WTC11 (cell line): ENCODE results near the gene LAMA1. TPM values are rescaled to one million over a fixed set of nuclear protein-coding genes. Genes with fewer than 3 reads are reported as not detected.

Experiments
- ATAC-seq: fragments of 200-7000 bp; cut with Tn5 transposase; 2 replicates; pipeline ENCODE4 v1.10.0; 2021; ENCODE audit warnings: mild to moderate bottlenecking, moderate library complexity
- CTCF ChIA-PET: fragments of 300-600 bp; sonication (Branson Sonifier 250); formaldehyde crosslinking; loops from one replicate; lab custom pipeline; 2021; ENCODE audit warnings: antibody characterized with exemption; lab: Charles Lee
- POLR2A ChIA-PET: fragments of 350-600 bp; sonication (Branson Sonifier 250); formaldehyde crosslinking; loops from one replicate; lab custom pipeline; 2021; ENCODE audit warnings: antibody characterized with exemption; lab: Charles Lee
- DNase-seq: peaks from one replicate; pipeline ENCODE4 v3.0.0; 2021; ENCODE audit warnings: low spot score
- H3K27ac Mint-ChIP-seq: 2 replicates; pipeline ENCODE4 v1.8.0; 2021; ENCODE audit warnings: mixed read lengths
- H3K27me3 Mint-ChIP-seq: 2 replicates; pipeline ENCODE4 v1.8.0; 2021; ENCODE audit warnings: low read depth, mild to moderate bottlenecking, moderate library complexity, mixed read lengths
- H3K36me3 Mint-ChIP-seq: 2 replicates; pipeline ENCODE4 v1.8.0; 2021; ENCODE audit warnings: mixed read lengths
- H3K4me1 Mint-ChIP-seq: 2 replicates; pipeline ENCODE4 v1.8.0; 2022; ENCODE audit warnings: mixed read lengths
- H3K4me3 Mint-ChIP-seq: 2 replicates; pipeline ENCODE4 v1.8.0; 2021; ENCODE audit warnings: mild to moderate bottlenecking, moderate library complexity, mixed read lengths
- H3K9me3 Mint-ChIP-seq: 2 replicates; pipeline ENCODE4 v1.8.0; 2021; ENCODE audit warnings: mixed read lengths
- CDX4 ChIP-seq: fragments of 250-450 bp; sonication (Bioruptor Pico); IDR thresholded peaks from 2 replicates; pipeline ENCODE4 v1.9.0; 2021; ENCODE audit warnings: moderate library complexity, mild to moderate bottlenecking, inconsistent platforms, borderline replicate concordance
- ERG ChIP-seq: fragments of 250-450 bp; sonication (Bioruptor Pico); IDR thresholded peaks from 2 replicates; pipeline ENCODE4 v1.8.0; 2021; ENCODE audit warnings: mild to moderate bottlenecking
- ESRRA ChIP-seq: sonication (generic); formaldehyde crosslinking; IDR thresholded peaks from 2 replicates; pipeline ENCODE4 v1.8.1; 2022; ENCODE audit warnings: mild to moderate bottlenecking, missing genetic modification reagents, borderline replicate concordance
- FOXJ3 ChIP-seq: sonication (generic); formaldehyde crosslinking; IDR thresholded peaks from 2 replicates; pipeline ENCODE4 v1.9.0; 2021; ENCODE audit warnings: missing genetic modification reagents, mild to moderate bottlenecking, borderline replicate concordance
- GTF2I ChIP-seq: fragments of 250-450 bp; sonication (Bioruptor Pico); conservative IDR thresholded peaks from 2 replicates; pipeline ENCODE4 v1.4.0; 2021; ENCODE audit warnings: mild to moderate bottlenecking
- IRF1 ChIP-seq: sonication (generic); formaldehyde crosslinking; IDR thresholded peaks from 2 replicates; pipeline ENCODE4 v1.8.0; 2023; ENCODE audit warnings: missing genetic modification reagents
- NFYB ChIP-seq: sonication (generic); formaldehyde crosslinking; conservative IDR thresholded peaks from 2 replicates; pipeline ENCODE4 v1.8.0; 2022; ENCODE audit warnings: low read depth, missing genetic modification reagents
- OVOL2 ChIP-seq: fragments of 250-450 bp; sonication (Bioruptor Pico); IDR thresholded peaks from 2 replicates; pipeline ENCODE4 v1.9.0; 2021; ENCODE audit warnings: mild to moderate bottlenecking, borderline replicate concordance
- RELA ChIP-seq: sonication (generic); formaldehyde crosslinking; IDR thresholded peaks from 2 replicates; pipeline ENCODE4 v1.8.1; 2022; ENCODE audit warnings: missing genetic modification reagents, mild to moderate bottlenecking, borderline replicate concordance
- USF2 ChIP-seq: sonication (generic); formaldehyde crosslinking; IDR thresholded peaks from 2 replicates; pipeline ENCODE4 v1.8.1; 2023; ENCODE audit warnings: mild to moderate bottlenecking, missing genetic modification reagents, moderate library complexity
- ZNF138 ChIP-seq: sonication (generic); formaldehyde crosslinking; conservative IDR thresholded peaks from 2 replicates; pipeline ENCODE4 v1.8.1; 2022; ENCODE audit warnings: mild to moderate bottlenecking, moderate library complexity, missing genetic modification reagents
- ZNF263 ChIP-seq: sonication (generic); formaldehyde crosslinking; IDR thresholded peaks from 2 replicates; pipeline ENCODE4 v1.8.1; 2022; ENCODE audit warnings: low read depth, mild to moderate bottlenecking, moderate library complexity, missing genetic modification reagents
- ZNF317 ChIP-seq: sonication (generic); formaldehyde crosslinking; IDR thresholded peaks from 2 replicates; pipeline ENCODE4 v1.8.1; 2023; ENCODE audit warnings: low read depth, mild to moderate bottlenecking, moderate library complexity, missing genetic modification reagents, borderline replicate concordance
- ZNF532 ChIP-seq: fragments of 250-450 bp; sonication (Bioruptor Pico); IDR thresholded peaks from 2 replicates; pipeline ENCODE4 v1.9.0; 2021; ENCODE audit warnings: mild to moderate bottlenecking, borderline replicate concordance
- ZNF671 ChIP-seq: fragments of 250-450 bp; sonication (Bioruptor Pico); IDR thresholded peaks from 2 replicates; pipeline ENCODE4 v1.8.0; 2021; ENCODE audit warnings: mild to moderate bottlenecking
- total RNA-seq: library from RNA; stranded (reverse); gene quantifications from 3 replicates; pipeline ENCODE4 v1.2.3, GENCODE V29; 2021
- TF ChIP-seq, protein P1 (sequence below): sonication (generic); formaldehyde crosslinking; IDR thresholded peaks from 2 replicates; pipeline ENCODE4 v1.8.0; 2023; ENCODE audit warnings: missing genetic modification reagents, mild to moderate bottlenecking, borderline replicate concordance

The LAMA1 gene
- total RNA-seq, 1 experiment from 2014 or later, result 50.7 TPM

GRCh38 chr18:7132356-7133150 is 15.0 kb upstream of the LAMA1 start:
- POLR2A ChIA-PET, result interaction anchor here (0.6 kb wide), 1 partner anchor 514 kb away, joined by 3 read pairs; no protein-coding TSS in a partner anchor
- Mint-ChIP-seq H3K27ac (no peak overlapping the region), H3K4me1 (peaks cover 2% of the 10 kb centered on the region; the same call in 1 of the 2 replicates), H3K27me3 (no peaks in the 10 kb centered on the region), H3K9me3 (peaks cover 9% of the 10 kb centered on the region; the same call in 1 of the 2 replicates), H3K36me3 (no peaks in the 10 kb centered on the region), H3K4me3 (no peak overlapping the region)
- no peak for DNase-seq
- CTCF ChIA-PET, result interaction anchor here (1.3 kb wide), 1 partner anchor 16 kb away, joined by 4 read pairs; no protein-coding TSS in a partner anchor
- TF ChIP-seq ZNF532 (no peak), ZNF138 (no peak), FOXJ3 (no peak), ERG (CRISPR knock-in tag) (no peak), ZNF317 (CRISPR knock-in tag) (no peak), IRF1 (no peak), ESRRA (no peak), CDX4 (CRISPR knock-in tag) (no peak)
- TF ChIP-seq, protein P1, sequence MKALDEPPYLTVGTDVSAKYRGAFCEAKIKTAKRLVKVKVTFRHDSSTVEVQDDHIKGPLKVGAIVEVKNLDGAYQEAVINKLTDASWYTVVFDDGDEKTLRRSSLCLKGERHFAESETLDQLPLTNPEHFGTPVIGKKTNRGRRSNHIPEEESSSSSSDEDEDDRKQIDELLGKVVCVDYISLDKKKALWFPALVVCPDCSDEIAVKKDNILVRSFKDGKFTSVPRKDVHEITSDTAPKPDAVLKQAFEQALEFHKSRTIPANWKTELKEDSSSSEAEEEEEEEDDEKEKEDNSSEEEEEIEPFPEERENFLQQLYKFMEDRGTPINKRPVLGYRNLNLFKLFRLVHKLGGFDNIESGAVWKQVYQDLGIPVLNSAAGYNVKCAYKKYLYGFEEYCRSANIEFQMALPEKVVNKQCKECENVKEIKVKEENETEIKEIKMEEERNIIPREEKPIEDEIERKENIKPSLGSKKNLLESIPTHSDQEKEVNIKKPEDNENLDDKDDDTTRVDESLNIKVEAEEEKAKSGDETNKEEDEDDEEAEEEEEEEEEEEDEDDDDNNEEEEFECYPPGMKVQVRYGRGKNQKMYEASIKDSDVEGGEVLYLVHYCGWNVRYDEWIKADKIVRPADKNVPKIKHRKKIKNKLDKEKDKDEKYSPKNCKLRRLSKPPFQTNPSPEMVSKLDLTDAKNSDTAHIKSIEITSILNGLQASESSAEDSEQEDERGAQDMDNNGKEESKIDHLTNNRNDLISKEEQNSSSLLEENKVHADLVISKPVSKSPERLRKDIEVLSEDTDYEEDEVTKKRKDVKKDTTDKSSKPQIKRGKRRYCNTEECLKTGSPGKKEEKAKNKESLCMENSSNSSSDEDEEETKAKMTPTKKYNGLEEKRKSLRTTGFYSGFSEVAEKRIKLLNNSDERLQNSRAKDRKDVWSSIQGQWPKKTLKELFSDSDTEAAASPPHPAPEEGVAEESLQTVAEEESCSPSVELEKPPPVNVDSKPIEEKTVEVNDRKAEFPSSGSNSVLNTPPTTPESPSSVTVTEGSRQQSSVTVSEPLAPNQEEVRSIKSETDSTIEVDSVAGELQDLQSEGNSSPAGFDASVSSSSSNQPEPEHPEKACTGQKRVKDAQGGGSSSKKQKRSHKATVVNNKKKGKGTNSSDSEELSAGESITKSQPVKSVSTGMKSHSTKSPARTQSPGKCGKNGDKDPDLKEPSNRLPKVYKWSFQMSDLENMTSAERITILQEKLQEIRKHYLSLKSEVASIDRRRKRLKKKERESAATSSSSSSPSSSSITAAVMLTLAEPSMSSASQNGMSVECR, result no peak
- TF ChIP-seq, all 79 proteins: peak for 0
- ATAC-seq, result no peak

DNA sequence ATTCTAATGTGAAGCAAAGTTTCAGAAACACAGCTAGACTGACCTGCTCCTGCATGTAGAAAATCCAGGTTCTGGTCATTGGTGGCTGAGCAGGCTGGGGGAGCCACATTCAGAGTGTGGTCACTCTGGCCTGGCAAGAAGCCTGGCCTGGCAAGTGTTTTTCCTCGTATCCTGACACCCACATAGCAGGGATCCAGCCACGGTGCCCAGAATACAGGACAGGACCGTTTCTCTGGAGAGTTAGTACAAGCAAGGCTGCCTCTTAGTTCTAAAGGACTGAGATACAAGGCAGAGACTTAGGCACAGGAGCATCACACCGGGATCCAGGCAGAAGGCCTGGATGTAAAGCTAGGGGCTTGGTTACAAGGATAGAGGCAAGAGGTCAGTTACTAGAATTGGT is 4.8 kb upstream of the LAMA1 start:
- no peaks in the 10 kb centered on the region for H3K9me3 Mint-ChIP-seq
- peaks cover 2% of the 10 kb centered on the region; the same call in 1 of the 2 replicates for H3K4me1 Mint-ChIP-seq
- POLR2A ChIA-PET, result no interaction called here
- DNase-seq (no peak), ATAC-seq (no peak)
- no peak overlapping the region for H3K27ac Mint-ChIP-seq
- H3K36me3 Mint-ChIP-seq, result no peaks in the 10 kb centered on the region
- no peak overlapping the region for H3K4me3 Mint-ChIP-seq
- H3K27me3 Mint-ChIP-seq, result peaks cover 7% of the 10 kb centered on the region; the same call in 1 of the 2 replicates
- CTCF ChIA-PET, result interaction anchor here (0.9 to 1.2 kb wide), 2 partner anchors 30 to 55 kb away, joined by 3 to 4 read pairs; no protein-coding TSS in a partner anchor
- TF ChIP-seq RELA (CRISPR knock-in tag), result no peak
- TF ChIP-seq USF2 (CRISPR knock-in tag), result no peak
- TF ChIP-seq NFYB (CRISPR knock-in tag), result no peak
- TF ChIP-seq GTF2I (CRISPR knock-in tag), result no peak
- TF ChIP-seq ZNF671 (CRISPR knock-in tag), result no peak
- no peak for TF ChIP-seq ZNF263 (CRISPR knock-in tag)
- no peak for TF ChIP-seq OVOL2 (CRISPR knock-in tag)
- TF ChIP-seq ZNF532, result no peak
